Measurements from ENCODE around the gene NXN.
"Not testable (repeated sequence)": the region's sequence is repeated elsewhere in the genome, so short reads cannot be mapped to it uniquely, and the experiment has no call there.

DNA sequence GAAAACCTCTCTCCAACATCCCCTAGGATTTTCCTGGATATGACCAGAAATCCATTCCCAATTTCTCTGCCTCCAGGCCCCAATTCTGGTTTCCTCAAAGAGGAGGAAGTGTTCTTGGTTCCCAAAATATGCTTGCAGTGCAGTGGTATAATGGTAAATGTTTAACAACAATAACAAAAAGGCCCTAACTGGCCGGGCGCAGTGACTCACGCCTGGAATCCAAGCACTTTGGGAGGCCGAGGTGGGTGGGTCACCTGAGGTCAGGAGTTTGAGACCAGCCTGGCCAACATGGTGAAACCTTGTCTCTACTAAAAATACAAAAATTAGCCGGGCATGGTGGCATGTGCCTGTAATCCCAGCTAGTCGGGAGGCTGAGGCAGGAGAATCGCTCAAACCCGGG, 15.7 kb upstream of the NXN start:
- TF ChIP-seq, protein P1, sequence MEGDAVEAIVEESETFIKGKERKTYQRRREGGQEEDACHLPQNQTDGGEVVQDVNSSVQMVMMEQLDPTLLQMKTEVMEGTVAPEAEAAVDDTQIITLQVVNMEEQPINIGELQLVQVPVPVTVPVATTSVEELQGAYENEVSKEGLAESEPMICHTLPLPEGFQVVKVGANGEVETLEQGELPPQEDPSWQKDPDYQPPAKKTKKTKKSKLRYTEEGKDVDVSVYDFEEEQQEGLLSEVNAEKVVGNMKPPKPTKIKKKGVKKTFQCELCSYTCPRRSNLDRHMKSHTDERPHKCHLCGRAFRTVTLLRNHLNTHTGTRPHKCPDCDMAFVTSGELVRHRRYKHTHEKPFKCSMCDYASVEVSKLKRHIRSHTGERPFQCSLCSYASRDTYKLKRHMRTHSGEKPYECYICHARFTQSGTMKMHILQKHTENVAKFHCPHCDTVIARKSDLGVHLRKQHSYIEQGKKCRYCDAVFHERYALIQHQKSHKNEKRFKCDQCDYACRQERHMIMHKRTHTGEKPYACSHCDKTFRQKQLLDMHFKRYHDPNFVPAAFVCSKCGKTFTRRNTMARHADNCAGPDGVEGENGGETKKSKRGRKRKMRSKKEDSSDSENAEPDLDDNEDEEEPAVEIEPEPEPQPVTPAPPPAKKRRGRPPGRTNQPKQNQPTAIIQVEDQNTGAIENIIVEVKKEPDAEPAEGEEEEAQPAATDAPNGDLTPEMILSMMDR (IDR thresholded peaks at IDR 0.05), result not testable (repeated sequence)
- not testable (repeated sequence) for TF ChIP-seq SIN3A (IDR thresholded peaks at IDR 0.05; ENCODE audit: borderline replicate concordance, insufficient read depth, low read depth, low read length); POLR2AphosphoS5 (IDR thresholded peaks at IDR 0.05; ENCODE audit: low read depth, low read length); TCF7L2 (IDR thresholded peaks at IDR 0.05; ENCODE audit: low read depth, low read length)
- TF ChIP-seq, protein P2, sequence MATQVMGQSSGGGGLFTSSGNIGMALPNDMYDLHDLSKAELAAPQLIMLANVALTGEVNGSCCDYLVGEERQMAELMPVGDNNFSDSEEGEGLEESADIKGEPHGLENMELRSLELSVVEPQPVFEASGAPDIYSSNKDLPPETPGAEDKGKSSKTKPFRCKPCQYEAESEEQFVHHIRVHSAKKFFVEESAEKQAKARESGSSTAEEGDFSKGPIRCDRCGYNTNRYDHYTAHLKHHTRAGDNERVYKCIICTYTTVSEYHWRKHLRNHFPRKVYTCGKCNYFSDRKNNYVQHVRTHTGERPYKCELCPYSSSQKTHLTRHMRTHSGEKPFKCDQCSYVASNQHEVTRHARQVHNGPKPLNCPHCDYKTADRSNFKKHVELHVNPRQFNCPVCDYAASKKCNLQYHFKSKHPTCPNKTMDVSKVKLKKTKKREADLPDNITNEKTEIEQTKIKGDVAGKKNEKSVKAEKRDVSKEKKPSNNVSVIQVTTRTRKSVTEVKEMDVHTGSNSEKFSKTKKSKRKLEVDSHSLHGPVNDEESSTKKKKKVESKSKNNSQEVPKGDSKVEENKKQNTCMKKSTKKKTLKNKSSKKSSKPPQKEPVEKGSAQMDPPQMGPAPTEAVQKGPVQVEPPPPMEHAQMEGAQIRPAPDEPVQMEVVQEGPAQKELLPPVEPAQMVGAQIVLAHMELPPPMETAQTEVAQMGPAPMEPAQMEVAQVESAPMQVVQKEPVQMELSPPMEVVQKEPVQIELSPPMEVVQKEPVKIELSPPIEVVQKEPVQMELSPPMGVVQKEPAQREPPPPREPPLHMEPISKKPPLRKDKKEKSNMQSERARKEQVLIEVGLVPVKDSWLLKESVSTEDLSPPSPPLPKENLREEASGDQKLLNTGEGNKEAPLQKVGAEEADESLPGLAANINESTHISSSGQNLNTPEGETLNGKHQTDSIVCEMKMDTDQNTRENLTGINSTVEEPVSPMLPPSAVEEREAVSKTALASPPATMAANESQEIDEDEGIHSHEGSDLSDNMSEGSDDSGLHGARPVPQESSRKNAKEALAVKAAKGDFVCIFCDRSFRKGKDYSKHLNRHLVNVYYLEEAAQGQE (IDR thresholded peaks at IDR 0.05; ENCODE audit: insufficient read depth in 1 of 2, low read depth in 2 of 2, low read length in 1 of 2), result not testable (repeated sequence)

Measured in Panc1 (cell line).